HG02642 (cell line): ENCODE measurements around the gene IRF2BPL.
A peak's percentile ranks its signal among the peaks of the same experiment; 100 is the strongest.

ENCODE experiments used
- ATAC-seq: cut with Tn5 transposase; IDR thresholded peaks from one replicate; pipeline ENCODE4 v1.9.1; 2021; ENCODE audit warnings: mild to moderate bottlenecking; ENCODE audit not compliant: unreplicated experiment, poor library complexity

IRF2BPL gene

DNA sequence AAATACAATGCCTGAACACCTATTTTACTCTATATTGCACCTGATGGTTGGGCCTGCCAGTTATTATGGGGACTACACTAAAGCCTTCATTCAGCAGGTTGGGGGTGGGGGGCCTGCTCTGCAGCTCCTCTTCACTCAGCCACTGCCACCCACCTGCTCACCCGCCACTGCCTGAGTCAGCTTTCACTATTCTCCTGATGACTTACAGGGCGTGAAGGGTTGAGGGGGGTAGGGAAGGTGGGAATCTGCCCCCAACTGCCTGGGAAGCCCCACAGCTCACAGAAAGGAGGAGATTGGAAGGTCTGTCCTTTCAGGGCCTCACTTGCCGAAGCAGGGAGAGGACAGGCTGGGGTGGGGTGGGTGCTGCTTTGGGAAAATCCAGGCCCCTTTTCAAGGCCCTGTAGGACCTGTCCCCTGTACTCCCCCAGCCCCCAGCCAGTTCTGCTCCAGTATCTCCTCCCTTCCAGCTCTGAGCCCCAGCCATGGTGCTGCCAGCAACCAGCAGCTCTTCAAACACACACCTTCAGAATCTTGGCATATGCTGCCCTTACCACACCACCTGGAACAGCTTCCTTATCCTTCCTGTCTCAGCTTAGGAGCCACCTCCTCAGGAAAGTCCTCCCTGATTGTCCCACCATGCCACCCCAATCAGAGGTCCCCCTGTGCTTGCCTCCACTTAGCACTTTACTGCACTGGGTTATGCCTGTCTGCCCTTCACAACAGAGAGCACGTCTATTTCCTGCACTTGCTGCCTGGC lies 33.1 kb downstream of the IRF2BPL start:
- no peak for ATAC-seq

DNA sequence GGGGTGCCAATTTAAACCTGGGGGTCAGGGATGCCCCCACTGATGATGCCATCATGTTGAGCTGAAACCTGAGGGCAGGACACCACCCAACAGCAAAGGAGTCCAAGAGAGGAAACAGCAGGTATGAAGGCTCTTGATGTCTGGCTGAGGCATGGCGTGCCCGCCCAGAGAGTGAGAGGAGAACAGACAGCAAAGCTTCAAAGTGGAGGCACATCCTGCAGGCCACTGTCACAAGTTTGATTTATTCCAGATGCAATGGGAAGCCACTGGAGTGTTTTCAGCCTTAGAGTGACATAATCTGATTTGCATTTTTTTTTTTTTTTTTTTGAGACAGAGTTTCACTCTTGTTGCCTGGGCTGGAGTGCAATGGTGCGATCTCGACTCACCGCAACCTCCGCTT lies 34.8 kb downstream of the IRF2BPL start:
- no peak for ATAC-seq

DNA sequence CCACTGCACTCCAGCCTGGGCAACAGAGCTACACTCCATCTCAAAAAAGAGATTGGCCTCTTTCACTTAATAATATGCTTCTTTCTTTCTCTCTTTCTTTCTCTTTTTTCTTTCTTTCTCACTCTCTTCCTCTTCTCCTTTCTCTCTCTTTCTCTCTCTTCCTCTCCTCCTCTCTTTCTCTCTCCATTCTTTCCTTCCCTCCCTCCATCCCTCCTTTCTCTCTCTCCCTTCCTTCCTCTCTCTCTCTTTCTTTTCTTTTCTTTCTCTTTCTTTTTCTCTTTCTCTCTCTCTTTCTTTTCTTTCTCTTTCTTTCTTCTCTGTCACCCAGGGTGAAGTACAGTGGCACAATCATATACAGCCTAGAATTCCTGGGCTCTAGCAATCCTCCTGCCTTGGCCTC lies 38.4 kb downstream of the IRF2BPL start:
- ATAC-seq = no peak

- ATAC-seq = no peak
These were observed 40.5 kb downstream of the IRF2BPL start for GRCh38 chr14:76987956-76988520.

- no peak for ATAC-seq
These were observed 42.3 kb downstream of the IRF2BPL start for GRCh38 chr14:76986231-76986565.

- no peak for ATAC-seq
These were observed 42.8 kb downstream of the IRF2BPL start for GRCh38 chr14:76985540-76986230.

DNA sequence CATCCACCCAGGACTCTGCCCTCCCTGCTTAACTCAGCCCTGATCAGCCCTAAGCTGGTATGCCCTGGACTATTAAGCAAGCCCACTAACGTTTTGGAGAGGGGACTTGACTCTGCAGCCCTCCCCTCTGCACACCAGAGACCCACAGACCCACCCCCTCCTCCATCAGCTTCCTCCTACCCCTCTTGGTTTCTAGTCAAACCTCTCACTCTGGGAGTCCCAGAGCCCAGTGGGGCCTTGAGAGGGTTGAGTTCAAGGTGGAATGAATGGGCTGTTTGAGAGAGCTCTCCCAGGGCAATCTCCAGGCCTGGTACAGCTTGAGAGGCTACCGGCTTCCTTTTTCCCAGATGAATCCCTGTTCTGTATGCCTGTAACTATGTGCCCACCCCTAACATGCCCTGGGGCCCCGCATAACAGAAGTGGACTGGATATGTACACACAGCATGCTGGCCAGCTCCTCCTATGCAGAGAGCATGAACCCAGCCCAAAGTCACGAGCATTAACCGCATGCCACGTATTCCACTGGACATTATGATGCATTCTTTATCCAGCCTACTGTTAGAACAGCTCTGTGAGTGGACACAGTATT lies 43.6 kb downstream of the IRF2BPL start:
- ATAC-seq = no peak

GRCh38 chr14:76984297-76984696 lies 44.2 kb downstream of the IRF2BPL start:
- ATAC-seq = no peak

GRCh38 chr14:76981670-76982069 lies 46.8 kb downstream of the IRF2BPL start:
- ATAC-seq = no peak

GRCh38 chr14:76977793-76978720 lies 50.5 kb downstream of the IRF2BPL start:
- ATAC-seq = peak; percentile 96

- ATAC-seq = no peak
These were observed 52.1 kb downstream of the IRF2BPL start for GRCh38 chr14:76976240-76977005.

DNA sequence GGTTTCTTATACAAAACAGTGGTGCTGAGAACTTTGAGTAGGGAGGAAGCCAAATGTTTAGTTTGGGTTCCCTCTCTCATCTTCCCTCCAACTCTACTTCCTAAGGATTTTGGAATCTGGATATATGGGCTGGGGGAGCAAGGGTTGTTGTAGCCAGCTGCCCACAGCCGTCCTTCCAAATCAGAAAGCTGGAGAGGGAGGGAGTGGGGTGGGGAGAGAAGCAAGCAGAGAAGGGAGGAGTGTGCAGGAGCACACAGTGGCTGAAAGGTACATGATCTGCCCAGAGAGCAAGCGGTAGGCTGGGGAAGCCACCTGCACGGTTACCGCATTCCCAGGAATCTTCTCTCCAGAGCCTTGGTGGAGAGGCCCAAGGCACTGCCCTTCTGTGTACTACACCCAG lies 52.7 kb downstream of the IRF2BPL start:
- ATAC-seq = no peak

DNA sequence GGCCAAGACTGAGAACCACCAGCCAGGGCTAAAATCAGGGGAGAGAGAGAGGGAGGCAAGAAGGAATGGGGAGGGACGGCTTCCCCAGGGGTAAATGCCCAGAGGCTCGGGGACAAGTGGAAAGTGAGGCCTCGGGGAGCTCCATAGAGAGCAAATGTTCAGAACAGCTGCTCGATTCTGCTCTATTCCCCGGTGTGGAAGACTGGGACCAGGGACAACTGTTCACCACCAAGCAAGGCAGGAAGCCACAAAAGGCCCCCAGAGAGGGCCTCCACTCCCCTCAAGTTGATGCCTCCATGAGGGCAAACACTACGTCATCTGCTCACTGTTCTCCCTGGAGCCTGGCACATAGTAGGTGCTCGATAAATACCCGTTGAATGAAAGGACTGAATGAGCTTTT lies 53.5 kb downstream of the IRF2BPL start:
- ATAC-seq = no peak
